Measurements from ENCODE around the gene CCDC63. TPM values are rescaled to one million over a fixed set of nuclear protein-coding genes. Genes with fewer than 3 reads are reported as not detected.

The CCDC63 gene
- total RNA-seq, 2 experiments from 2014 or later, result not detected

Other genes starting within 250 kb of the CCDC63 start
- gene TCTN1, start 232.9 kb upstream of the CCDC63 start, total RNA-seq, result 1 to 10 TPM; 5.0 to 5.5 TPM
- 1 to 10 TPM; 3.9 to 4.1 TPM for gene HVCN1, start 157.9 kb upstream of the CCDC63 start, total RNA-seq
- gene PPP1CC, start 104.1 kb upstream of the CCDC63 start, total RNA-seq, result 100 to 1,000 TPM; 146 to 150 TPM
- gene MYL2, start 73.6 kb downstream of the CCDC63 start, total RNA-seq, result not detected
- under 1 TPM; 0.20 to 0.30 TPM for gene CUX2, start 187.2 kb downstream of the CCDC63 start, total RNA-seq

Data from CD4-positive, alpha-beta T cell (primary cell).